Parathyroid adenoma (tissue), 2 donors: ENCODE results near the gene RASGRP4.

Experiments used
- H2AFZ ChIP-seq: fragments of 300-600 bp; sonication (generic); one replicate; pipeline ENCODE4 v1.7.0; 2017; ENCODE audit warnings: antibody characterized with exemption, mild to moderate bottlenecking
- H3K27ac ChIP-seq: fragments of 300-600 bp; sonication (generic); one replicate; pipeline ENCODE4 v1.7.0; 2017
- H3K27me3 ChIP-seq: fragments of 300-600 bp; sonication (generic); one replicate; pipeline ENCODE4 v1.7.0; 2017; ENCODE audit warnings: low read length; ENCODE audit not compliant: control insufficient read depth, insufficient read depth
- H3K36me3 ChIP-seq: fragments of 300-600 bp; sonication (generic); one replicate; pipeline ENCODE4 v1.7.0; 2017; ENCODE audit warnings: low read length; ENCODE audit not compliant: control insufficient read depth, insufficient read depth
- H3K4me1 ChIP-seq: fragments of 300-600 bp; sonication (generic); one replicate; pipeline ENCODE4 v1.7.0; 2017; ENCODE audit warnings: control low read depth
- H3K4me2 ChIP-seq: fragments of 300-600 bp; sonication (generic); one replicate; pipeline ENCODE4 v1.7.0; 2017; ENCODE audit warnings: low read length
- H3K4me3 ChIP-seq: fragments of 300-600 bp; sonication (generic); one replicate; pipeline ENCODE4 v1.7.0; 2017; ENCODE audit warnings: low read depth, low read length
- H3K79me2 ChIP-seq: fragments of 300-600 bp; sonication (generic); one replicate; pipeline ENCODE4 v1.7.0; 2017; ENCODE audit warnings: control low read depth
- H3K9ac ChIP-seq: fragments of 300-600 bp; sonication (generic); one replicate; pipeline ENCODE4 v1.7.0; 2017; ENCODE audit warnings: mild to moderate bottlenecking
- H3K9me3 ChIP-seq: fragments of 300-600 bp; sonication (generic); one replicate; pipeline ENCODE4 v1.7.0; 2017; ENCODE audit warnings: low read length; ENCODE audit not compliant: control insufficient read depth
- CTCF ChIP-seq: fragments of 300-600 bp; sonication (generic); IDR thresholded peaks from one replicate; pipeline ENCODE4 v1.7.0; 2017; ENCODE audit warnings: antibody characterized with exemption, mild to moderate bottlenecking
- donor health status: primary hyperparathyroidism.

Gene RASGRP4

GRCh38 chr19:38360839-38361631 lies 65.0 kb downstream of the RASGRP4 start:
- Histone ChIP-seq H3K4me1 (no peaks in the 10 kb centered on the region), H3K4me2 (peak overlapping the region; percentile 100), H3K9ac (no peak overlapping the region), H3K79me2 (no peaks in the 10 kb centered on the region), H2AFZ (peak overlapping the region; percentile 97), H3K9me3 (no peaks in the 10 kb centered on the region), H3K4me3 (peak overlapping the region; percentile 78), H3K27ac (no peak overlapping the region), H3K36me3 (no peaks in the 10 kb centered on the region), H3K27me3 (no peaks in the 10 kb centered on the region)
- no peak for TF ChIP-seq CTCF

- Histone ChIP-seq H3K27me3 (no peaks in the 10 kb centered on the region), H3K9ac (no peak overlapping the region), H3K9me3 (no peaks in the 10 kb centered on the region), H3K79me2 (no peaks in the 10 kb centered on the region), H3K4me3 (no peak overlapping the region), H3K36me3 (no peaks in the 10 kb centered on the region), H3K27ac (no peak overlapping the region), H2AFZ (no peak overlapping the region), H3K4me2 (no peak overlapping the region), H3K4me1 (no peaks in the 10 kb centered on the region)
- no peak for TF ChIP-seq CTCF
These were observed 65.7 kb downstream of the RASGRP4 start for GRCh38 chr19:38360351-38360750.

- Histone ChIP-seq H3K9me3 (no peaks in the 10 kb centered on the region), H3K4me3 (no peak overlapping the region), H2AFZ (no peak overlapping the region), H3K79me2 (no peaks in the 10 kb centered on the region), H3K9ac (no peak overlapping the region), H3K27ac (no peak overlapping the region), H3K27me3 (no peaks in the 10 kb centered on the region), H3K4me2 (no peak overlapping the region), H3K36me3 (no peaks in the 10 kb centered on the region), H3K4me1 (no peaks in the 10 kb centered on the region)
- TF ChIP-seq CTCF = no peak
These were observed 66.6 kb downstream of the RASGRP4 start for GRCh38 chr19:38359242-38360021.
